Cardiac fibroblast (primary cell): Measurements from ENCODE around the gene ADAM15.
A peak's percentile ranks its signal among the peaks of the same experiment; 100 is the strongest.

ENCODE experiments used
- DNase-seq, 2 donors: peaks; one replicate each; pipeline versions ENCODE4 v3.0.0 to v3.0.0-alpha.2; 2010; ENCODE audit warnings: low read depth in 2 of 2
- H3K4me3 ChIP-seq, 2 donors: replicated peaks in 1 of 2; 1 replicate in 1 of 2; 2 replicates in 1 of 2; pipeline ENCODE4 v1.5.1; 2011; ENCODE audit warnings: low read depth in 2 of 2, low read length in 2 of 2, mild to moderate bottlenecking in 2 of 2, moderate library complexity in 1 of 2
- TF ChIP-seq, protein P1 (sequence below): IDR thresholded peaks from one replicate; pipeline ENCODE4 v1.5.1; 2011; ENCODE audit warnings: low read depth, mild to moderate bottlenecking, low read length, inconsistent platforms

ADAM15 gene

GRCh38 chr1:155066777-155067176 lies 15.7 kb downstream of the ADAM15 start:
- no peak overlapping the region for H3K4me3 ChIP-seq
- DNase-seq = no peak
- TF ChIP-seq, protein P1, sequence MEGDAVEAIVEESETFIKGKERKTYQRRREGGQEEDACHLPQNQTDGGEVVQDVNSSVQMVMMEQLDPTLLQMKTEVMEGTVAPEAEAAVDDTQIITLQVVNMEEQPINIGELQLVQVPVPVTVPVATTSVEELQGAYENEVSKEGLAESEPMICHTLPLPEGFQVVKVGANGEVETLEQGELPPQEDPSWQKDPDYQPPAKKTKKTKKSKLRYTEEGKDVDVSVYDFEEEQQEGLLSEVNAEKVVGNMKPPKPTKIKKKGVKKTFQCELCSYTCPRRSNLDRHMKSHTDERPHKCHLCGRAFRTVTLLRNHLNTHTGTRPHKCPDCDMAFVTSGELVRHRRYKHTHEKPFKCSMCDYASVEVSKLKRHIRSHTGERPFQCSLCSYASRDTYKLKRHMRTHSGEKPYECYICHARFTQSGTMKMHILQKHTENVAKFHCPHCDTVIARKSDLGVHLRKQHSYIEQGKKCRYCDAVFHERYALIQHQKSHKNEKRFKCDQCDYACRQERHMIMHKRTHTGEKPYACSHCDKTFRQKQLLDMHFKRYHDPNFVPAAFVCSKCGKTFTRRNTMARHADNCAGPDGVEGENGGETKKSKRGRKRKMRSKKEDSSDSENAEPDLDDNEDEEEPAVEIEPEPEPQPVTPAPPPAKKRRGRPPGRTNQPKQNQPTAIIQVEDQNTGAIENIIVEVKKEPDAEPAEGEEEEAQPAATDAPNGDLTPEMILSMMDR = no peak

GRCh38 chr1:155068599-155068998 lies 17.5 kb downstream of the ADAM15 start:
- no peak overlapping the region for H3K4me3 ChIP-seq
- TF ChIP-seq, protein P1 = no peak

GRCh38 chr1:155069551-155070157 lies 18.5 kb downstream of the ADAM15 start:
- TF ChIP-seq, protein P1 = no peak
- H3K4me3 ChIP-seq = no peak overlapping the region
- DNase-seq = no peak

More at GRCh38 chr1:155068599-155068998, 17.5 kb downstream of the ADAM15 start:
- no peak for DNase-seq

DNA sequence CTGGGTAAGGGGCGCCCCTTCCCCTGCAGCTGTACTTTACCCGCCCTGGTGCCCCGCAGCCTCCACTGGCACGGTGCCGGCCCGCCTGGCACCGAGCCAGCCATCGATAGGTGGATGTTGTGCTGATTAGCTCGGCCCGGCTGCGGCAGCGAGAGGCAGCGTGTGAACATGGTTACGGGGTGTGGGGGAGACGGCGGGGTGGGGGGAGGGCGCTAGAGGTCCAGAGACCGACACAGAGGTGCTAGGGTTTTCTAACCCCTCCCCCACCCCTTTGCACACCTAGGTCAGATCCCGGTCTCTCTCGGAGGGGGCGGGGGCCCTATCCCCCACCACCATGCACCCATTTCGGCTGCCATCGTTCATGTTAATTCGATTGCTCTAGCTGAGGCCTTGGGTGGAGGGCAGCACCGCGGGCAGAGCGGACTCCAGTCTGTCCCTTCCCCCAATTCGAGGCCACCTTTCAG lies 19.1 kb downstream of the ADAM15 start:
- TF ChIP-seq, protein P1 = no peak
- no peak overlapping the region for H3K4me3 ChIP-seq

DNA sequence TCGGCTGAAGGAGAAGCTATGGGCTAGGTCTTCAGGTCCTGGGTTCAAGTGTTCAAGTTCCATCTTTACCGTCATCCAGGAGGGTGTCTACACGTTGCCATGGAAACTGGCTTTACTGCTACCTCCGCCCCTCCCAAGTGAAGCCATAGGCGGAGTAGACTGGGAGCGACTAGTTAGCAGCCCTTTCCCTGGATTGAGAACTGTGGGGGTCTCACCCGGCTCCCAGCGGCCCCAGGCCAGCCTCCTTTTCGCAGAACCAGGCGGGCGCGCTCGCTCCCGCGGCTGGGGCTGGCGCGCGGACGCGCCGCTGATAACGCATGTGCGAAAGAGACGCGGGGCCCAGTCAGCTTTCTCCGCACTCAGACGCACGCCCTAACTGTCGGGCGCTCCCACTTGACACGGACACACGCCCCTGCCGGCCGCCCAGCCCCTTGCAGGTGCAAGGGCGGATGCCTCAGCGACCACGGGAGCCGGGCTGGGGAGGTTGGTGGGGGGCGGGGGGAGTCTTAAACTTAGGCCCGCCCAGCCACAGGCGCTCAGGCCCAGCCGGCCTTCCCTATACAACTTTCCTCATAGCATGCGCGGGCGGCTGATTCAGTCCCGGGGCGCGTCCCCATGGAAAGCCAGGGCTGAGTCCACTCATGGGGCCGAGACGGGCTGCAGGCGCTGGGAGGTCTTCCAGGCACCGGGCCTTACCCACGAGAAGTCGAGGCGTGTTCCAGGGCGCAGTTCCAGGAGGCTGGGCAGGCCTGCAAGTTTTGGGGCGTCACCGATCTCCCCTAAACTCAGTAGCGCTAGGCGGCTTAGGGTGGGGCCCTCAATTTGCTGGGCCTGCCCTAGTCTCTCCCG lies 19.8 kb downstream of the ADAM15 start:
- TF ChIP-seq, protein P1 = peak; percentile 27
- H3K4me3 ChIP-seq = peak overlapping the region; percentile 33 to 45
- peak; percentile 65 to 70 for DNase-seq

More for the DNA sequence above, 19.1 kb downstream of the ADAM15 start:
- no peak for DNase-seq

GRCh38 chr1:155071701-155072100 lies 20.6 kb downstream of the ADAM15 start:
- TF ChIP-seq, protein P1 = no peak
- DNase-seq = no peak
- no peak overlapping the region for H3K4me3 ChIP-seq
